Pancreas (tissue), 10 donors: ENCODE measurements around the gene ASXL2. TPM values are rescaled to one million over a fixed set of nuclear protein-coding genes. Genes with fewer than 3 reads are reported as not detected.
A peak's percentile ranks its signal among the peaks of the same experiment; 100 is the strongest.

Source experiments
- ATAC-seq, 4 donors: fragments of 200-7000 bp; cut with Tn5 transposase; one replicate each; pipeline versions ENCODE4 v1.8.0 to v1.9.1; 2020; ENCODE audit warnings: mild to moderate bottlenecking in 4 of 4, moderate library complexity in 4 of 4
- DNase-seq, 6 donors: peaks; one replicate each; pipeline ENCODE4 v3.0.0-alpha.2; 2020
- FAIRE-seq: peaks from 2 replicates; lab custom pipeline; 2012; peaks lifted over from hg19 to GRCh38; lab: Jason Lieb, UNC
- H3K27ac ChIP-seq, 4 donors: fragments of 200-600 bp; sonication (generic); 1 replicate in 3 of 4; 2 replicates in 1 of 4; pipeline versions ENCODE4 v1.5.0 to v1.8.0; 2020
- H3K27me3 ChIP-seq, 4 donors: fragments of 200-600 bp; one replicate each; pipeline ENCODE4 v1.8.0; 2021
- H3K36me3 ChIP-seq, 3 donors: fragments of 200-600 bp; sonication (generic) in 1 of 3; one replicate each; pipeline versions ENCODE4 v1.5.0 to v1.8.0; 2020 to 2021
- H3K4me1 ChIP-seq, 3 donors: fragments of 200-600 bp; one replicate each; pipeline ENCODE4 v1.8.0; 2021
- H3K4me3 ChIP-seq, 4 donors: fragments of 200-600 bp; sonication (generic) in 2 of 4; one replicate each; pipeline versions ENCODE4 v1.5.0 to v1.8.0; 2020 to 2021
- H3K9me3 ChIP-seq, 4 donors: fragments of 200-600 bp; one replicate each; pipeline ENCODE4 v1.8.0; 2021
- WGBS, 2 donors: extraction: QIAGEN DNeasy Blood & Tissue Kit; methylation state at CpG; one replicate each; pipeline ENCODE4 v1.1.7; 2013; 5-methylcytosine and 5-hydroxymethylcytosine counted together
- intact Hi-C, 3 donors: fragments of 100-400 bp; cut with DNase I; formaldehyde crosslinking; loops; one replicate each; pipeline versions ENCODE4 v1.11.1 to v1.14.2; 2022
- polyA plus RNA-seq, 2 donors: library from polyadenylated mRNA; stranded (reverse); fragments of 200-250 nt; gene quantifications; one replicate each; pipeline ENCODE4 v1.2.3, GENCODE V29; 2013
- total RNA-seq, 6 donors: library from RNA; stranded (reverse); fragmentation: NEBNext Ultra II Directional in 4 of 6; extraction: Animal tissue kit (Norgen Biotek cat#: 25700) in 4 of 6; gene quantifications; one replicate each; pipeline versions ENCODE4 v1.2.1 to v1.2.4, GENCODE V29; 2021 to 2023
- TF ChIP-seq, protein P1 (sequence below), 4 donors: fragments of 200-600 bp; sonication (generic) in 3 of 4; IDR thresholded peaks; one replicate each; pipeline versions ENCODE4 v1.5.0 to v1.8.0; 2021; ENCODE audit warnings: antibody characterized with exemption in 4 of 4
- donor health status: healthy with polysubstance abuse.
- donor health status: DM: no; HTN: no; CAD: no; lungs with moderate emphysema.
- donor health status: DM: no; HTN: no; CAD: no.
- donor health status: control.
- donor health status: control.
- donor health status: Bipolar disorder and iron deficiency.
- donor health status: DM: yes; HTN: yes; CAD: no.
- donor health status: DM: no; HTN: no; CAD: no.
- donor health status: DM: no; HTN: no; CAD: no.
- donor health status: DM: yes; HTN: yes; CAD: no.

Gene ASXL2
- total and polyA plus RNA-seq, 8 donors = 1.6 to 21.7 (median 9.5) TPM

DNA sequence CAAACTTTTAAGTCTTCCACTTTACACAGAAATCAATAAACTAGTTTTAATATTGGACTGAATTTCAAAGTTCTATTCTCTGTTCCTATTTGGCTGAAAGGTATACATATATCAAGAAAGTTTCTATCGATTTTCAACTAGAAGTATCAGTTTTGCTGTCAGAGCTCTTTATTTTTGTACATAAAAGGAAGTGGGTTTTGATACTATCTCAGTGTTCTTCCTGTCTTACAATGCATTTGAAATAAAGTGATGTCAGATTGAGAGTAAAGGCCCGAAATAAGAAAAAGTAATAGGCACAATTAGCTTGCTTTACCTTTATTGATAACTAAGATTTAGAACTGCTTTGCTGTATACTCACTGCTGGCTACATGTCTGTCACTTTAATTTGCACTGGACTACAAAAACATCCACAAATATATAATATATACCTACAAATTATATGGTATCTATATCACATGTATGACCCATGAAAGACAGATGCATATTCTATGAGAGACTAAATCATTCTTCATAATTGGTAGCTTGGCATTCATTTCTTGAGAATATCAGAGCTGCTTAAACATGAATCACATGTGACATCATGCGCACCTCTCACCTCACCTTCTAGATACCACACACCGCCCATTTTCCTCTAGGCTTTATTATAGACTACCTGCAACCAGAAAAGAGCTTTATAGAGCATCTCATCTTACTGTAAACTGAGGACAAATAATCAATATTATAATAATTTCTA is 83.6 kb downstream of the ASXL2 start:
- no peak for FAIRE-seq
- no peak for DNase-seq
- Histone ChIP-seq H3K27me3 (no peaks in the 10 kb centered on the region), H3K4me1 (peaks cover 0 to 4% (median 0%) of the 10 kb centered on the region in 3 donors), H3K27ac (no peak overlapping the region), H3K4me3 (no peak overlapping the region), H3K36me3 (no peaks in the 10 kb centered on the region), H3K9me3 (no peaks in the 10 kb centered on the region)
- 69 to 72% methylated on average over 4 of the region's 4 CpGs for WGBS, 2 donors
- TF ChIP-seq, protein P1, sequence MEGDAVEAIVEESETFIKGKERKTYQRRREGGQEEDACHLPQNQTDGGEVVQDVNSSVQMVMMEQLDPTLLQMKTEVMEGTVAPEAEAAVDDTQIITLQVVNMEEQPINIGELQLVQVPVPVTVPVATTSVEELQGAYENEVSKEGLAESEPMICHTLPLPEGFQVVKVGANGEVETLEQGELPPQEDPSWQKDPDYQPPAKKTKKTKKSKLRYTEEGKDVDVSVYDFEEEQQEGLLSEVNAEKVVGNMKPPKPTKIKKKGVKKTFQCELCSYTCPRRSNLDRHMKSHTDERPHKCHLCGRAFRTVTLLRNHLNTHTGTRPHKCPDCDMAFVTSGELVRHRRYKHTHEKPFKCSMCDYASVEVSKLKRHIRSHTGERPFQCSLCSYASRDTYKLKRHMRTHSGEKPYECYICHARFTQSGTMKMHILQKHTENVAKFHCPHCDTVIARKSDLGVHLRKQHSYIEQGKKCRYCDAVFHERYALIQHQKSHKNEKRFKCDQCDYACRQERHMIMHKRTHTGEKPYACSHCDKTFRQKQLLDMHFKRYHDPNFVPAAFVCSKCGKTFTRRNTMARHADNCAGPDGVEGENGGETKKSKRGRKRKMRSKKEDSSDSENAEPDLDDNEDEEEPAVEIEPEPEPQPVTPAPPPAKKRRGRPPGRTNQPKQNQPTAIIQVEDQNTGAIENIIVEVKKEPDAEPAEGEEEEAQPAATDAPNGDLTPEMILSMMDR (IDR thresholded peaks at IDR 0.05) = no peak
- no peak for ATAC-seq
- intact Hi-C loops = no loop called here

DNA sequence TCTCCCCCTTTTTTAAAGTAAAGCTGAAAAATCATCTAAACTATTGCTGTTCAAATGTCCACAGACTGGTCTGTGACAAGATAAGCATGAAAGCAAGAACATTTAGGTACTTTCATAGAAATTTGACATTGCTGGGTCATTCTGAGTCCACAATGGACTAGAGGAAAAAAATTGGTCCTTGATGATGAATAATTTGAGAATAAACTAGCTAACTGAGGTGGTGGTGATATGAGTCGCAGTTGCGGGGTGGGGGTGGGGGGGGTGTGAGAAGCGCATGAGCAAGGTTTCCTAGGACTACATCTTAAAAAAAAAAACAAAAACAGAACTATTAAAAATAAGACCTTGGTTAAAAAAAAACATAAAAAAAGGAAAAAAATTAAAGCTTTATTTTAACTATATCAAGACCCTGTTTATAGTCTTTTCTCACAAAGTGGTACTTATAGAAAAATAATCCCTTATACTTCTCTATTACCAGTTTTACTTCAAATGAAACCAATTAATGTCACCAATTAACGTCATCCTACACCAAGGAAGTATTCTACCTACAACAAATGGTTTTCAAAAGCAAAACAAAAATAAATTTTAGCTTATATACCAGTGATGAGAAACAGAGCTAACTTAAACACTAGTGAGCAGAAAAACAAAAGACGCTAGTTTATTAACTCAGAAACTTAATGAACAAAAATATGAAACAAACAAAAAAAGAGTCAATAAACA is 88.1 kb downstream of the ASXL2 start:
- WGBS, 2 donors = 95 to 97% methylated on average over 5 of the region's 5 CpGs
- TF ChIP-seq, protein P1 (IDR thresholded peaks at IDR 0.05) = no peak
- DNase-seq = no peak

DNA sequence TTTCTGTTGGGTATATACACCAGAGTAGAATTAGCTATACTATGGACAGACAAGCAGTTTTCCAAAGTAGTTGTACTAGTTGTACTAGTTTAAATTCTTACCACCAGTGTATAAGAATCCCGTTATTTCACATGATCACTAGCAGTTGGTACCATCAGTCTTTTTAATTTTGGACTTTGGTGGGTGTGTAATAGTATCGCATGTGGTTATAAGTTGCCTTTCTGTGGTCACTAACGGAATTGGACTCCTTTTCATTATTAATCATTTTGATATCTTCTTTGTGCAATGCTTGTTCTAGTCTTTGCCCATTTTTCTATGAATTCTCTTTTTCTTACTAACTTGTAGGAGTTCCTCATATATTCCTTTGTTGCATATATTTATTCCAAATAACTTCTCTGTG is 89.8 kb downstream of the ASXL2 start:
- no peaks in the 10 kb centered on the region for H3K27me3 ChIP-seq
- H3K4me3 ChIP-seq = no peak overlapping the region
- 95 to 99% methylated on average over 3 of the region's 3 CpGs for WGBS, 2 donors
- no peak for DNase-seq
- intact Hi-C loops = no loop called here
- H3K36me3 ChIP-seq = no peaks in the 10 kb centered on the region
- ATAC-seq = no peak
- no peak for FAIRE-seq
- TF ChIP-seq, protein P1 (IDR thresholded peaks at IDR 0.05) = no peak
- no peaks in the 10 kb centered on the region for H3K9me3 ChIP-seq
- no peak overlapping the region for H3K27ac ChIP-seq
- no peaks in the 10 kb centered on the region for H3K4me1 ChIP-seq

More for the DNA sequence above, 88.1 kb downstream of the ASXL2 start:
- no peak for FAIRE-seq
- Histone ChIP-seq H3K4me3 (no peak overlapping the region), H3K9me3 (no peaks in the 10 kb centered on the region), H3K36me3 (no peaks in the 10 kb centered on the region), H3K4me1 (peaks cover 0 to 4% (median 0%) of the 10 kb centered on the region in 3 donors), H3K27ac (no peak overlapping the region), H3K27me3 (no peaks in the 10 kb centered on the region)
- intact Hi-C loops = no loop called here
- ATAC-seq = no peak

GRCh38 chr2:25787020-25787419 is 91.3 kb downstream of the ASXL2 start:
- no peak overlapping the region for H3K4me3 ChIP-seq
- DNase-seq (no peak), FAIRE-seq (no peak), ATAC-seq (peak in 2 of 4 donors; percentile 51 to 55)
- TF ChIP-seq, protein P1 (IDR thresholded peaks at IDR 0.05) = no peak
- no peaks in the 10 kb centered on the region for H3K4me1 ChIP-seq
- H3K9me3 ChIP-seq = no peaks in the 10 kb centered on the region
- no peaks in the 10 kb centered on the region for H3K27me3 ChIP-seq
- WGBS, 2 donors = 72 to 74% methylated on average over 2 of the region's 2 CpGs
- no peaks in the 10 kb centered on the region for H3K36me3 ChIP-seq
- intact Hi-C loops = no loop called here
- no peak overlapping the region for H3K27ac ChIP-seq

DNA sequence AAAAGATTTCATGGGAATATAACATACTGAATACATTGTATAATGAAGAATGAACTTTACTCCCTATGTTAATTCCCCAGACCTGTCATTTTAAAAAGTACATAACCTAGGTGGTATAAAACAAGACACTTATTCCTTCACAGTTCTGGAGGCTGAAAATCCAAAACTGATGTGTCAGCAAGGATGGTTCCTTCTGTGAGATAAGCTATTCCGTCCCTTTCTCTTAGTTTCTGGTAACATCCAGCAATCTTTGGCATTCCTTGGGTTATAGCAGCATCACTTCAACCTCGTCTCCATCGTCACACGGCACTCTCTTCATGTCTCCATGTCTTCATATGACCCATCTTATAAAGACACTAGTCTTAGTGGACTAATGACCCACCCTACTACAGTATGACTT is 93.9 kb downstream of the ASXL2 start:
- H3K9me3 ChIP-seq = no peaks in the 10 kb centered on the region
- H3K36me3 ChIP-seq = no peaks in the 10 kb centered on the region
- FAIRE-seq = no peak
- WGBS, 2 donors = 97 to 100% methylated on average over 4 of the region's 4 CpGs
- no peak overlapping the region for H3K27ac ChIP-seq
- H3K27me3 ChIP-seq = no peaks in the 10 kb centered on the region
- DNase-seq = no peak
- ATAC-seq = no peak
- no peak overlapping the region for H3K4me3 ChIP-seq
- H3K4me1 ChIP-seq = no peaks in the 10 kb centered on the region
- intact Hi-C loops = no loop called here
- TF ChIP-seq, protein P1 (IDR thresholded peaks at IDR 0.05) = no peak
